Stimulated activated CD4-positive, alpha-beta T cell treated with anti-CD3 and anti-CD28 coated beads, Interleukin-1b, Interleukin-23, amount 100 ng/mL, for 24 hours (primary cell): Measurements from ENCODE around the gene PKNOX1.
"Not testable (repeated sequence)": the region's sequence is repeated elsewhere in the genome, so short reads cannot be mapped to it uniquely, and the experiment has no call there.

Source experiments
- DNase-seq, 4 experiments: peaks; one replicate each; pipeline ENCODE4 v3.0.0-alpha.2; 2020; ENCODE audit warnings: low read depth in 4 of 4, low spot score in 1 of 4

Gene PKNOX1

GRCh38 chr21:42981862-42982261 lies 7.5 kb downstream of the PKNOX1 start:
- DNase-seq, result no peak

GRCh38 chr21:42983103-42983502 lies 8.7 kb downstream of the PKNOX1 start:
- DNase-seq, result no peak

DNA sequence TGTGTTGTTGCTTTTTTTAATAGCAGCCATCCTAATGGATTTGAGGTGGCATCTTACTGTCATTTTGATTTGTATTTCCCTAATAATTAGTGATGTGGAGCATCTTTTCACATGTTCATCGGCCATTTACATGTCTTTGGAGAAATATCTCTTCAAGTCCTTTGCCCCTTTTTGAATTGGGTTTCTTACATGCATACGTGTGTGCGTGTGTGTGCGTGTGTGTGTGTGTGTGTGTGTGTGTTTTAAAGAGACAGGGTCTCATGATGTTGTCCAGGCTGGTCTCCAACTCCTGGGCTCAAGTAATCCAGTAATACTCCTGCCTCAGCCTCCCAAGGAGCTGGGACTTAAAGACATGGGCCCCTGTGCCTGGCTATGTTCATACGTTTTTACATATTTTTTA lies 9.5 kb downstream of the PKNOX1 start:
- DNase-seq, result no peak

DNA sequence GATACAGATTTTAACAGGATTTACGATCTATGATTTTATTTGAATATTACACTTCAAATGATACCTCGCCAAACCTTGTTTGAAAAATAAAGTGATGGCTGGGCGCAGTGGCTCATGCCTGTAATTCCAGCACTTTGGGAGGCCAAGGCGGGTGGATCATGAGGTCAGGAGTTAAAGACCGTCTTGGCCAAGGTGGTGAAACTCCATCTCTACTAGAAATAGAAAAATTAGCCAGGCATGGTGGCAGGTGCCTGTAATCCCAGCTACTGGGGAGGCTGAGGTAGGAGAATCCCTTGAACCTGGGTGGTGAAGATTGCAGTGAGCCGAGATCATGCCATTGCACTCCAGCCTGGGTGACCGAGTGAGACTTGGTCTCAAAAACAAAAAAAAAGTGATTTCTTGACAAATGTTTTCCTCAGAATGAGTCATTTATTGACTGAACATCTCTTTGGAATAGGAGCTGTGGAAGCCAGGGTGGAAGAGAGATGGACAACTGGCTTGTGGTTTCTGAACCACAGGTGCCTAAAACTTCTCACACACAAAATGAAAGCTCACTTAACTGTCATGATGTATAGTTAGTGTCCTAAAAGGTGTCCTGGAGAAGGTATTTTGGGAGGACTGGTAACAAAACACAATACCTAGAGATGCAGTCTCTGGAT lies 11.9 kb downstream of the PKNOX1 start:
- no peak for DNase-seq

- DNase-seq, result no peak
Observed at GRCh38 chr21:42988236-42988965, 14.0 kb downstream of the PKNOX1 start.

- not testable (repeated sequence) for DNase-seq
Observed at GRCh38 chr21:42989370-42989769, 15.0 kb downstream of the PKNOX1 start.

- no peak for DNase-seq
Observed at GRCh38 chr21:42989816-42990650, 15.7 kb downstream of the PKNOX1 start.

GRCh38 chr21:42991992-42992740 lies 17.8 kb downstream of the PKNOX1 start:
- DNase-seq, result no peak

DNA sequence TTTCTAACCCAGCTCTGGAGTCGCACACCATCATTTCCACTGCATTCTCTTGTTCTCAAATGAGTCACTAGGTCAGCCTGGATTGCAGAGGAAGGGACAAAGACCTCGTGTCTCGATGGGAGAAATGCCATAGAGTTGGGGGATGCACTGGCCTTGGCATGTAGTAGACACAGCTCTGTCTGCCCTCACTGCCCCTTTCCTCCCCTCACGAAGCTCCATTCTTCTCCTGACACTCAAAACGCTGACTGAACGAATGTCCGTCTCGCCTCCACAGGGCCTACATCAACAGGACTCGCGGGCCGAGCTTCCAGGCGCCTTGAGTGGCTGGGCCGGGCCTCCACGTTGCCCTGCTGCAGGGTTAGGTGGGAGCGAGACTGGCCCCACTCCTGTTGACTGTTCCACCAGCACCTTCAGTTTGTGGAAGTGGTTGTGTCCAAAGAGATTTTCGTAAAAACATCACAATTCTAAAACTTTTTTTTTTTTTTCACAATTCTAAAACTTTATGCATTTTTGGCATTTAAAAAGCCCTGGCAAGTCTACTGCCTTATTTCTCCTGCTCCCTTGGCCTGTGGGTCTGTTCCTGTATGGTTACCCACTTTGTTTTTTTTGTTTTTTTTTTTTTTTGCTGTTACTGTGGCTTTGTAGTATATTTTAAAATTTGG lies 18.8 kb downstream of the PKNOX1 start:
- DNase-seq, result no peak

- no peak for DNase-seq
Observed at GRCh38 chr21:42997053-42997452, 22.7 kb downstream of the PKNOX1 start.

- not testable (repeated sequence) for DNase-seq
Observed at GRCh38 chr21:42997983-42998382, 23.6 kb downstream of the PKNOX1 start.

DNA sequence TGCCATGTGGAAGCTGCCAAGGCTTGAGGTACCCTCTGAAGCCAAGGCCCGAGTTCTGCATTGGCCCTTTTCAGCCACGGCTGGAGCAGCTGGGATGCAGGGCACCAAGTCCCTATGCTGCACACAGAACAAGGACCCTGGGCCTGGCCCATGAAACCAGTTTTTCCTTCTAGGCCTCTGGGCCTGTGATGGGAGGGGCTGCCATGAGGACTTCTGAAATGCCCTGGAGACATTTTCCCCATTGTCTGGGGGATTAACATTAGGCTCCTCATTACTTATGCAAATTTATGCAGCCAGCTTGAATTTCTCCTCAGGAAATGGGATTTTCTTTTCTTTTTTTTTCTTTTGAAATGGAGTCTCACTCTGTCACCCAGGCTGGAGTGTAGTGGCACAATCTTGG lies 24.8 kb downstream of the PKNOX1 start:
- not testable (repeated sequence) for DNase-seq

GRCh38 chr21:43000041-43000440 lies 25.7 kb downstream of the PKNOX1 start:
- DNase-seq, result not testable (repeated sequence)

- DNase-seq, result no peak
Observed at GRCh38 chr21:43001316-43001715, 27.0 kb downstream of the PKNOX1 start.

GRCh38 chr21:43004926-43005325 lies 30.6 kb downstream of the PKNOX1 start:
- DNase-seq, result no peak

- DNase-seq, result no peak
Observed at GRCh38 chr21:43005635-43006034, 31.3 kb downstream of the PKNOX1 start.

DNA sequence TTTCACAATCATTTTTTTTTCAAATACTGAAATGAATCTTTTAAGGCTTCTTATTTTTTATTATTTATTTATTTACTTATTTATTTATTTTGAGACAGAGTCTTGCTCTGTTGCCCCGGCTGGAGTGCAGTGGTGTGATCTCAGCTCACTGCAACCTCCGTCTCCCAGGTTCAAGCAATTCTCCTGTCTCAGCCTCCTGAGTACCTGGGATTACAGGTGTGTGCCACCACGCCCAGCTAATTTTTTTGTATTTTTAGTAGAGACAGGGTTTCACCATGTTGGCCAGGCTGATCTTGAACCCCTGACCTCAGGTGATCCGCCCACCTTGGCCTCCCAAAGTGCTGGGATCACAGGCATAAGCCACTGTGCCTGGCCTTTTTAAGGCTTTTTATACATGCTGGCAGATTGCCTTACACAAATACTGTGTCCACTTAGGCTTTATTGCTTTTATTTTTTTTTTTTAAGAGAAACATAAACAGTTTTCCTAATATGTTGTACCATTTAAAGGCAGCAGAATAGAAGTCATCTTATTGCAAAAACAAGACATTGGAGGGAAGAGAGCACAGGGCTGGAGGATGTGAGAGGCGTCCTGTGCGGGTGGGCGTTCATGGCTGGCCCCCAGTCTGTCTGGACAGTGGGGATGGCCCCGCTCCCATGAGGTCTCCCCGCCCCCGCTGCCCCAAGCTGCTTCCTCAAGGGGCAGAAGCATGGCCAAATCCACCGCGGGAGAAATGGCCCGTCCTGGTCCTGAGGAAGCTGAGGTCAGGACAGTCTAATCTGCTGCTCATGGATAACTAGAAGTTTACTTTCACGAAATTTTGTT lies 31.9 kb downstream of the PKNOX1 start:
- DNase-seq, result not testable (repeated sequence)

- no peak for DNase-seq
Observed at GRCh38 chr21:43006874-43007208, 32.5 kb downstream of the PKNOX1 start.

DNA sequence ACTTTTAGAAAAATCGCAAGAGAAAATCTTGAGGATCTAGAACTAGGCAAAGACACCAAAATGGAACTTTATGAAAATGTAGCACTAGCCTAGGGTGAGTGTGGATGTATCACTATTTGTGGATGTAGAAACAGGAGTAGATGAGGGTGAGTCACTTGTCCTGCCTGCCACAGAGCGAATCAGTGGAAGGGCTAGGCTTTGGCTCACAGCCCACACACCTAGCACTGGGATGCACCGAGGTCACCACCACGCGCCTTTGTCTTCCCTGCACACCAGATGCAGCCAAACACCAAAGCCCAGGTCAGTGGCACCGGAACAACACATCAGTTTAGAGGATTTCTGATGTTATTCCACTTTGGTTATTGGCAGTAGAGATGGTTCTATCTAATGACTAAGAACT lies 38.2 kb downstream of the PKNOX1 start:
- DNase-seq, result no peak
